ENCODE measurements around the gene MCCC1. TPM values are rescaled to one million over a fixed set of nuclear protein-coding genes. Genes with fewer than 3 reads are reported as not detected.

The MCCC1 gene
- total and polyA plus RNA-seq, 10 of the 15 experiments (the other 5 are each of a cell fraction or from before 2014, with no cell fraction given): 35.0 to 71.7 (median 47.0) TPM

DNA sequence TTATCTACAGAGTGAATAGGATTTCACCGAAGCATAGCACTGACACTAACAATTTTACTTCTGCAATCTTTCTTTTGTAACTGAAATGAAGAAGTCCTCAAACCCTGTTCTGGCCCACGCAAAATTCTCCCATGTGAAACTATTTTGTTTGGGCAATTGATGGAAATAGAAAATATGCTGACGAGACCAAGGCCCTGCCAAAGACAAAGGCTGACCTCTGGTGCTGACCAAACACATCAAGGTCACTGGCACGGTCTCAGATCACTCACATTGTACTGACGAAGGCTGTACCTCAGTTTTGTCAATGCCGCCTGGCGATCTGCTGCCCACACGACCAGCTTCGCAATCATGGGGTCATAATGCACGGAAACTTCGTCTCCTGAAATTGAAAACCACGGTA lies 60.5 kb downstream of the MCCC1 start:
- BruUV-seq (replicated peaks): no TSS peak
- TF ChIP-seq BHLHE40 (IDR thresholded peaks at IDR 0.05; ENCODE audit: borderline replicate concordance in 1 of 2, low read depth in 2 of 2, low read length in 1 of 2): no peak
- TF ChIP-seq, protein P1, sequence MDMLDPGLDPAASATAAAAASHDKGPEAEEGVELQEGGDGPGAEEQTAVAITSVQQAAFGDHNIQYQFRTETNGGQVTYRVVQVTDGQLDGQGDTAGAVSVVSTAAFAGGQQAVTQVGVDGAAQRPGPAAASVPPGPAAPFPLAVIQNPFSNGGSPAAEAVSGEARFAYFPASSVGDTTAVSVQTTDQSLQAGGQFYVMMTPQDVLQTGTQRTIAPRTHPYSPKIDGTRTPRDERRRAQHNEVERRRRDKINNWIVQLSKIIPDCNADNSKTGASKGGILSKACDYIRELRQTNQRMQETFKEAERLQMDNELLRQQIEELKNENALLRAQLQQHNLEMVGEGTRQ (IDR thresholded peaks at IDR 0.05; ENCODE audit: borderline replicate concordance, low read depth, low read length): no peak
- no peak for TF ChIP-seq BRCA1 (IDR thresholded peaks at IDR 0.05; ENCODE audit: low read depth, low read length)
- no peak for TF ChIP-seq RFX5 (IDR thresholded peaks at IDR 0.05; ENCODE audit: low read depth, low read length)
- no peak for TF ChIP-seq SKIL (IDR thresholded peaks at IDR 0.05; ENCODE audit: low read depth, poor library complexity, severe bottlenecking)
- TF ChIP-seq EP300 (IDR thresholded peaks at IDR 0.05; ENCODE audit: borderline replicate concordance in 1 of 2, control insufficient read depth in 1 of 2, low read depth in 2 of 2, low read length in 2 of 2): no peak
- no peak for TF ChIP-seq ZSCAN29 (IDR thresholded peaks at IDR 0.05)
- no peak for TF ChIP-seq ASH2L (IDR thresholded peaks at IDR 0.05; ENCODE audit: borderline replicate concordance, low read depth)
- TF ChIP-seq, protein P2, sequence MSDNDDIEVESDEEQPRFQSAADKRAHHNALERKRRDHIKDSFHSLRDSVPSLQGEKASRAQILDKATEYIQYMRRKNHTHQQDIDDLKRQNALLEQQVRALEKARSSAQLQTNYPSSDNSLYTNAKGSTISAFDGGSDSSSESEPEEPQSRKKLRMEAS (IDR thresholded peaks at IDR 0.05; ENCODE audit: low read depth, low read length): no peak
- no peak for TF ChIP-seq ZNF207 (IDR thresholded peaks at IDR 0.05; ENCODE audit: borderline replicate concordance)
- no peak for TF ChIP-seq ZNF384 (IDR thresholded peaks at IDR 0.05; ENCODE audit: borderline replicate concordance, low read depth, low read length)
- TF ChIP-seq PAX8 (IDR thresholded peaks at IDR 0.05): no peak
- no peak for TF ChIP-seq MYB (IDR thresholded peaks at IDR 0.05; ENCODE audit: borderline replicate concordance, low read depth, low read length)
- TF ChIP-seq CREB1 (IDR thresholded peaks at IDR 0.05; ENCODE audit: low read depth): no peak
- TF ChIP-seq, protein P3, sequence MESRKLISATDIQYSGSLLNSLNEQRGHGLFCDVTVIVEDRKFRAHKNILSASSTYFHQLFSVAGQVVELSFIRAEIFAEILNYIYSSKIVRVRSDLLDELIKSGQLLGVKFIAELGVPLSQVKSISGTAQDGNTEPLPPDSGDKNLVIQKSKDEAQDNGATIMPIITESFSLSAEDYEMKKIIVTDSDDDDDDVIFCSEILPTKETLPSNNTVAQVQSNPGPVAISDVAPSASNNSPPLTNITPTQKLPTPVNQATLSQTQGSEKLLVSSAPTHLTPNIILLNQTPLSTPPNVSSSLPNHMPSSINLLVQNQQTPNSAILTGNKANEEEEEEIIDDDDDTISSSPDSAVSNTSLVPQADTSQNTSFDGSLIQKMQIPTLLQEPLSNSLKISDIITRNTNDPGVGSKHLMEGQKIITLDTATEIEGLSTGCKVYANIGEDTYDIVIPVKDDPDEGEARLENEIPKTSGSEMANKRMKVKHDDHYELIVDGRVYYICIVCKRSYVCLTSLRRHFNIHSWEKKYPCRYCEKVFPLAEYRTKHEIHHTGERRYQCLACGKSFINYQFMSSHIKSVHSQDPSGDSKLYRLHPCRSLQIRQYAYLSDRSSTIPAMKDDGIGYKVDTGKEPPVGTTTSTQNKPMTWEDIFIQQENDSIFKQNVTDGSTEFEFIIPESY (IDR thresholded peaks at IDR 0.05): no peak

More for the DNA sequence above, 60.5 kb downstream of the MCCC1 start:
- 81% methylated on average over 12 of the region's 12 CpGs for WGBS (ENCODE audit: insufficient coverage, insufficient replicate concordance, low lambda C conversion rate, missing lambda C conversion rate)
- Histone ChIP-seq H3K36me3 (ENCODE audit: control insufficient read depth in 2 of 2, insufficient read depth in 2 of 2, low read length in 1 of 2) (peaks cover 5 to 22% of the 10 kb centered on the region in 2 experiments), H4K20me1 (ENCODE audit: control insufficient read depth, insufficient read depth) (no peaks in the 10 kb centered on the region), H3K9me3 (replicated peaks; ENCODE audit: control insufficient read depth, insufficient read depth, low read length) (no peaks in the 10 kb centered on the region), H2AFZ (ENCODE audit: control insufficient read depth, low read depth, low read length) (no peak overlapping the region), H3K27me3 (replicated peaks in 1 of 2; ENCODE audit: control insufficient read depth in 2 of 2, insufficient read depth in 2 of 2, low read length in 1 of 2) (no peaks in the 10 kb centered on the region), H3K4me1 (ENCODE audit: control insufficient read depth, insufficient read depth, low read length) (peaks cover 13% of the 10 kb centered on the region), H3K79me2 (ENCODE audit: control insufficient read depth, insufficient read depth, low read length) (no peaks in the 10 kb centered on the region), H3K4me3 (no peak overlapping the region), H3K4me2 (ENCODE audit: control insufficient read depth, insufficient read depth) (no peak overlapping the region), H3K27ac (ENCODE audit: control insufficient read depth, insufficient read depth) (no peak overlapping the region), H3K9ac (ENCODE audit: control insufficient read depth, insufficient read depth, low read length) (no peak overlapping the region)
- CTCF ChIA-PET: no interaction called here
- no peak for ATAC-seq
- RAD21 ChIA-PET (ENCODE audit: unreplicated experiment): no interaction called here
- POLR2A ChIA-PET: no interaction called here
- SMC1A ChIA-PET (ENCODE audit: uncharacterized antibody, unreplicated experiment): interaction anchor here (1.7 kb wide), 1 partner anchor 11 kb away, joined by 5 read pairs; no protein-coding TSS in a partner anchor
- in situ Hi-C loops (cut with MboI) (no loop called here), intact Hi-C loops (cut with micrococcal nuclease; ENCODE audit: unreplicated experiment) (no loop called here)
- DNase-seq (ENCODE audit: low read depth, low spot score): no peak
- FAIRE-seq: no peak

All from GM12878 (cell line).